Left lung (tissue), 10 donors: ENCODE results near the gene CST8. TPM values are rescaled to one million over a fixed set of nuclear protein-coding genes. Genes with fewer than 3 reads are reported as not detected.
A peak's percentile ranks its signal among the peaks of the same experiment; 100 is the strongest.

Experiments used
- ATAC-seq: fragments of 200-7000 bp; cut with Tn5 transposase; one replicate; pipeline ENCODE4 v1.9.1; 2020; ENCODE audit warnings: moderate library complexity
- DNase-seq, 4 donors: peaks; one replicate each; pipeline ENCODE4 v3.0.0-alpha.2; 2013 to 2020
- H3K27ac ChIP-seq, 2 donors: fragments of 200-600 bp; sonication (generic) in 1 of 2; one replicate each; pipeline versions ENCODE4 v1.5.0 to v1.8.0; 2020 to 2021
- H3K27me3 ChIP-seq, 2 donors: fragments of 200-600 bp; sonication (generic) in 1 of 2; one replicate each; pipeline versions ENCODE4 v1.5.0 to v1.8.0; 2020 to 2021
- H3K36me3 ChIP-seq, 2 donors: fragments of 200-600 bp; sonication (generic) in 1 of 2; one replicate each; pipeline versions ENCODE4 v1.5.0 to v1.8.0; 2020 to 2021
- H3K4me1 ChIP-seq, 2 donors: fragments of 200-600 bp; one replicate each; pipeline ENCODE4 v1.8.0; 2021
- H3K4me3 ChIP-seq, 2 donors: fragments of 200-600 bp; sonication (generic) in 1 of 2; one replicate each; pipeline versions ENCODE4 v1.5.0 to v1.8.0; 2020 to 2021; ENCODE audit warnings: mild to moderate bottlenecking in 1 of 2
- H3K9me3 ChIP-seq, 2 donors: fragments of 200-600 bp; sonication (generic) in 1 of 2; one replicate each; pipeline versions ENCODE4 v1.5.0 to v1.8.0; 2020 to 2021
- intact Hi-C, 2 donors: fragments of 100-400 bp; cut with DNase I; formaldehyde crosslinking; loops; one replicate each; pipeline versions ENCODE4 v1.11.2 to v1.14.2; 2022
- polyA plus RNA-seq, 6 donors: library from polyadenylated mRNA; unstranded; fragments of 120-200 nt; gene quantifications; one replicate each; pipeline ENCODE4 v1.2.1, GENCODE V29; 2013; ENCODE audit not compliant: insufficient read length in 6 of 6
- total RNA-seq, 2 donors: library from RNA; stranded (reverse); fragmentation: NEBNext Ultra II Directional; extraction: Animal tissue kit (Norgen Biotek cat#: 25700); gene quantifications; one replicate each; pipeline ENCODE4 v1.2.1, GENCODE V29; 2021
- TF ChIP-seq, protein P1 (sequence below), 2 donors: fragments of 200-600 bp; sonication (generic) in 1 of 2; IDR thresholded peaks; one replicate each; pipeline versions ENCODE4 v1.5.0 to v1.8.0; 2021; ENCODE audit warnings: antibody characterized with exemption in 2 of 2
- donor health status: DM: no; HTN: yes; CAD: no.
- donor health status: DM: no; HTN: no; CAD: no.

Gene CST8
- total and polyA plus RNA-seq, 8 donors: not detected

DNA sequence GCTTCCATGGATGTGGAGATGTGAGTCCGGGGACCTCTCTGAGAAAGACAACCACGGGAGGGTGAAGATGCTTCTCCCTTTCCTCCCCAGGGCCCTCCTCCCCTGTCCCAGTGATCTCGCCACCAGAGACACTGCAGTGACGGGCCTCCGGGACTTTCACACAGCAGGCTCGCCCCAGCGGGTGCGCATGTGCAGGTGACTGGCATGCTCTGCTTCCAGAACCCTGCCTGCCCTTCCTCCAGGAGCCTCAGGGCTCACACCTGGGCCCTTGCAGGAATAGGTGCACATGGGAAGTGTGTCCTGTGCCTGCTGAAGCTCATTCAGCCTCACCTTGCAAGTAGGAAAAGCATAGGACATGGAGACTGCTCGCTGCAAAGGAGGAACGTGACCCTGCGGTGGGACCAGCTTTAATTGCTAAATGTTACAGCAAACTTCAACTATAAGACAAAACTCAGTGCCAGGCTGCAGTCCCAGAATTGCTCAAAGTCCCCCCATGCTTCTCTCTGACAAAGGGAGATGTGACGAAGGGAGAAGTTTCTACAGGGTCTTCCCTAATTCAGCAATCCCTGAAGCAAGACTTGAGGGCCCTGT is 19.2 kb downstream of the CST8 start:
- H3K9me3 ChIP-seq: no peaks in the 10 kb centered on the region
- no peaks in the 10 kb centered on the region for H3K36me3 ChIP-seq
- DNase-seq (peak in 1 of 4 donors; percentile 61), ATAC-seq (no peak)
- no peaks in the 10 kb centered on the region for H3K4me1 ChIP-seq
- no peaks in the 10 kb centered on the region for H3K27me3 ChIP-seq
- TF ChIP-seq, protein P1, sequence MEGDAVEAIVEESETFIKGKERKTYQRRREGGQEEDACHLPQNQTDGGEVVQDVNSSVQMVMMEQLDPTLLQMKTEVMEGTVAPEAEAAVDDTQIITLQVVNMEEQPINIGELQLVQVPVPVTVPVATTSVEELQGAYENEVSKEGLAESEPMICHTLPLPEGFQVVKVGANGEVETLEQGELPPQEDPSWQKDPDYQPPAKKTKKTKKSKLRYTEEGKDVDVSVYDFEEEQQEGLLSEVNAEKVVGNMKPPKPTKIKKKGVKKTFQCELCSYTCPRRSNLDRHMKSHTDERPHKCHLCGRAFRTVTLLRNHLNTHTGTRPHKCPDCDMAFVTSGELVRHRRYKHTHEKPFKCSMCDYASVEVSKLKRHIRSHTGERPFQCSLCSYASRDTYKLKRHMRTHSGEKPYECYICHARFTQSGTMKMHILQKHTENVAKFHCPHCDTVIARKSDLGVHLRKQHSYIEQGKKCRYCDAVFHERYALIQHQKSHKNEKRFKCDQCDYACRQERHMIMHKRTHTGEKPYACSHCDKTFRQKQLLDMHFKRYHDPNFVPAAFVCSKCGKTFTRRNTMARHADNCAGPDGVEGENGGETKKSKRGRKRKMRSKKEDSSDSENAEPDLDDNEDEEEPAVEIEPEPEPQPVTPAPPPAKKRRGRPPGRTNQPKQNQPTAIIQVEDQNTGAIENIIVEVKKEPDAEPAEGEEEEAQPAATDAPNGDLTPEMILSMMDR (IDR thresholded peaks at IDR 0.05): no peak
- intact Hi-C loops: no loop called here
- no peak overlapping the region for H3K4me3 ChIP-seq
- no peak overlapping the region for H3K27ac ChIP-seq

DNA sequence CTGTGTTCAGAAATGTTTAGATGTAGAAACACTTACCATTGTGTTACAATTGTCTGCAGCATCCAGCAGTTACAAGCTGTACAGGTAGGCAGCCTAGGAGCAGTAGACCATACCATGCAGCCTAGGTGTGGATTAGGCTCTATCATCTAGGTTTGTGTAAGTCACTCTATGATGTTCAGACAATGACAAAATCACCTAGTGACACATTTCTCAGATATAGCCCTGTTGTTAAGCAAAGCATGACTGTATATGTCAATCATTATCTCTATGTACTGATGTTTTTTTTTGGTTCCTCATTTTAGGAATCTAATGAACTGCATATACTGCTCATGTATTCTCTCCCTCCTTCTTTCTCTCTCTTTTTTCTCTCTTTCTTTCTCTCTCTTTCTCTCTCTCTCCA is 22.2 kb downstream of the CST8 start:
- ATAC-seq (no peak), DNase-seq (no peak)
- intact Hi-C loops: no loop called here
- no peaks in the 10 kb centered on the region for H3K9me3 ChIP-seq
- H3K27ac ChIP-seq: no peak overlapping the region
- TF ChIP-seq, protein P1 (IDR thresholded peaks at IDR 0.05): no peak
- H3K4me1 ChIP-seq: no peaks in the 10 kb centered on the region
- no peaks in the 10 kb centered on the region for H3K36me3 ChIP-seq
- no peaks in the 10 kb centered on the region for H3K27me3 ChIP-seq
- H3K4me3 ChIP-seq: no peak overlapping the region

DNA sequence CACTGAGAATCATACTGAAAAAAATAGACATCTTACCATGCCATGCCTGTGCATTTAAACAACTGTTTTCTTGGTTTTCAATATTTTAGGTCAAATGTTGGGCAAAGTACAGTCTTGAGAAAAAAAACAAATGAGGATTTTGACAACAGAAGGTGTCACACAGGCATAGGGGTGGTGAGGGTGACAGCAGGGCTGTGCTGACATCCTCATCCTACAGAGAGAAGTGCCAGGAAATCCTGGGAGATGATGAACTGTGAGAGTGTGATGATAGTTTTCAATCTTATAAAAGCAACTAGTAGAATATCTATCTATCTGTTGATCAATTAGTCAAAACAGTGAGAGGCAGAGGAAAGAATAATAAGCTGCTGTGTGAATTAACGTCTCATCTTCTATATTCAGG is 23.9 kb downstream of the CST8 start:
- intact Hi-C loops: no loop called here
- H3K4me3 ChIP-seq: no peak overlapping the region

DNA sequence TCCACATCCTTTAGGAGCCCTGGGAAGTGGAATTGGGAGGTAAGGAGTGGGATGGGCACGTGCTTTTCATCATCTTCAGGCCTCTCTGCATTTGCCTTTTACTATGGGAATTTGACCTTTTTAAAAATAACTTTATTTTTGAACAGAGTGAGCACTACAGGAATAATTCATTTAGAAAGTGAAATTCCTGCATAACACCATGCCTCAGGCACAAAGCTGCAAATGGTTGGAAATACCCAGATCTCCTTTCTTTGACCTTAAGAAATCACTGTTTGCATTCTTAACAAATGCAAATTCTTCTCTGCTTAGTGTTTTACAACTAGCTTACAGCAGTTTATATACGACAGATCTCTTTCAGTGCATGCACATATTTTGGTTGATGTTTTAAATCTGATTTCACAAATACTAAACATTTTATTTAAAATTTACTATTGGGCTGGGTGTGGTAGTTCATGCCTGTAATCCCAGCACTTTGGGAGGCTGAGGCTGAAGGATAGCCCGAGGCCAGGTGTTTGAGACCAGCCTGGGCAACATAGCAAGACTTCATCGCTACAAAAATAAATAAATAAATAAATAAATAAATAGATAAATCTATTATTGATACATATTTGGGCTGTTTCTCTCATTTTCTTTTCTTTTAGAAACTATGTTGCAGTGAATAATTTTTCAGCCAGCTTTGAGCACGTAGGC is 24.5 kb downstream of the CST8 start:
- ATAC-seq: no peak
- Histone ChIP-seq H3K27ac (no peak overlapping the region), H3K36me3 (no peaks in the 10 kb centered on the region), H3K9me3 (no peaks in the 10 kb centered on the region), H3K4me1 (no peaks in the 10 kb centered on the region), H3K4me3 (no peak overlapping the region), H3K27me3 (no peaks in the 10 kb centered on the region)
- TF ChIP-seq, protein P1 (IDR thresholded peaks at IDR 0.05): no peak
- intact Hi-C loops: no loop called here
- DNase-seq: no peak

More for the DNA sequence above, 23.9 kb downstream of the CST8 start:
- Histone ChIP-seq H3K9me3 (no peaks in the 10 kb centered on the region), H3K27me3 (no peaks in the 10 kb centered on the region), H3K27ac (no peak overlapping the region), H3K36me3 (no peaks in the 10 kb centered on the region), H3K4me1 (no peaks in the 10 kb centered on the region)
- no peak for DNase-seq
- no peak for ATAC-seq
- TF ChIP-seq, protein P1 (IDR thresholded peaks at IDR 0.05): no peak

DNA sequence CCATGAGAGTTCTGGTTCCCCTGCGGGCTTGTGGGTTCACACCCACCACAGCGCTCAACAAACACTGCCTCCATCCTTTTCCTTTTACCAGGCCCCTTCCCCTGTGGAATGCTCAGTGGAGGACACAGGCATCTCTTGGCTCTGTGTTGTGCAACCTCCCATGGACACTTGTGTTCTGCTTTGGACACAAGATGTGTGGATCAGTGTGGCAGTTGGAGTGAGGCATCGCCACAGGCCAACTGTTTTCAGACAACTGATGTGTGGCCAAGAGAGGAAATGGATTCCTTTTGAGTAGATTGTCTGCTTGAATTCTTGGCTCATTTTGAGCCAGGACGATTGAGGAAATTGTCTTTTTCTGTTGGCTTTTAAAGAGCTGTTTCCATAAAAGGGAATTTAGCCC is 26.8 kb downstream of the CST8 start:
- Histone ChIP-seq H3K36me3 (no peaks in the 10 kb centered on the region), H3K27ac (no peak overlapping the region), H3K27me3 (no peaks in the 10 kb centered on the region), H3K4me1 (no peaks in the 10 kb centered on the region), H3K4me3 (no peak overlapping the region), H3K9me3 (no peaks in the 10 kb centered on the region)
- DNase-seq: no peak
- TF ChIP-seq, protein P1 (IDR thresholded peaks at IDR 0.05): no peak
- no peak for ATAC-seq
- intact Hi-C loops: no loop called here
